ENCODE results near the gene HMX3.

Gene HMX3

GRCh38 chr10:123147635-123148413 is 12.1 kb downstream of the HMX3 start, which contains the start of gene HMX2:
Gene HMX2 (plus strand): TSS chr10:123148136. CDS start chr10:123148379, 243 bp downstream.
- no peak for DNase-seq (ENCODE audit: low read depth in 2 of 3, low spot score in 1 of 3)

DNA sequence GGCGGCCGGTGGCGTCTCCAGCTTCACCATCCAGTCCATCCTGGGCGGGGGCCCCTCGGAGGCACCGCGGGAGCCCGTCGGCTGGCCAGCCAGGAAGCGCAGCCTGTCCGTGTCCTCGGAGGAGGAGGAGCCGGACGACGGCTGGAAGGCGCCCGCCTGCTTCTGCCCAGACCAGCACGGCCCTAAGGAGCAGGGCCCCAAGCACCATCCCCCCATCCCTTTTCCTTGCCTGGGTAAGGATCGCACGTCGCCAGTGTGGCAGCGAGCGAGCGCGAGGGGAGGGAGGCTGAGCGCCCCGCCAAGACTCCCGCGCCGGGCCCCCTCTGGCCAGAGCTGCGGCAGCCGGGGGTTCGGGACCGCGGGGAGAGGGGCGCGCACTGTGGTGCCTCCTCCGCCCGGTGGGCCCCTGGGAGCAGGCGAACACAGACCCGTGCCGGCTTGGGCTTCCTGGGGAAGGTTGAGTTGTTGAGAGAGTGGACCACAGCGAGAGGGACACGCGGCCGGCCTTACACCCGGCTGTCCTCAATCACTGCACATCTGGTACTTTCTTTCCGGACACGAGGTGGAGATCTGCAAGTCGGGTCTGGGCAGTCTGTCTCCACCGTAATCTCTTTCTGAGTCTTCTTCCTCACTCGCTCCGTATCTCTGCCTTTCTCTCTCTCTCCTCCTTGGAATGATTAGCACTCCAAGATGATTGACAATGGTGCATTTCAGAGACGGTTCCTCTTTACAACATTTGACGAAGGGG is 12.8 kb downstream of the HMX3 start:
- no peak for DNase-seq (ENCODE audit: low read depth in 2 of 3, low spot score in 1 of 3)

- DNase-seq (ENCODE audit: low read depth in 2 of 3, low spot score in 1 of 3): no peak
Measured at GRCh38 chr10:123149162-123149567, 13.4 kb downstream of the HMX3 start.

DNA sequence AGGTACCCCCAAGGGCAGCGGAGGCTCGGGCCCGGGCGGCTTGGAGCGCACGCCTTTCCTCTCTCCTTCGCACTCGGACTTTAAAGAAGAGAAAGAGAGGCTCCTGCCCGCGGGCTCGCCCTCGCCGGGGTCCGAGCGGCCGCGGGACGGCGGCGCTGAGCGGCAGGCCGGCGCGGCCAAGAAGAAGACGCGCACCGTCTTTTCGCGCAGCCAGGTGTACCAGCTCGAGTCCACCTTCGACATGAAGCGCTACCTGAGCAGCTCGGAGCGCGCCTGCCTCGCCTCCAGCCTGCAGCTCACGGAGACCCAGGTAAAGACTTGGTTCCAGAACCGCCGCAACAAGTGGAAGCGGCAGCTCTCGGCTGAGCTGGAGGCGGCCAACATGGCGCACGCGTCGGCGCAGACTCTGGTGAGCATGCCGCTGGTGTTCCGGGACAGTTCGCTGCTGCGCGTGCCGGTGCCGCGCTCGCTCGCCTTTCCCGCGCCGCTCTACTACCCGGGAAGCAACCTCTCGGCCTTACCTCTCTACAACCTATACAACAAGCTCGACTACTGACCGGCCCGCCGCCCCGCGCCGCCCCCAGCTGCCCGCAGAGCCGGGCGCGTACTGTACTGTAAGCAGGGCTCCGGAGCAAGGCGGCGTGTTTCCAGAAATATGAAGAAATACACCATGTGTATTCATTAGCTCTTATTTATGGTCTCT is 13.9 kb downstream of the HMX3 start:
- no peak for DNase-seq (ENCODE audit: low read depth in 2 of 3, low spot score in 1 of 3)

GRCh38 chr10:123150271-123150985 is 14.7 kb downstream of the HMX3 start:
- no peak for DNase-seq (ENCODE audit: low read depth in 2 of 3, low spot score in 1 of 3)

GRCh38 chr10:123150986-123151736 is 15.4 kb downstream of the HMX3 start:
- DNase-seq (ENCODE audit: low read depth in 2 of 3, low spot score in 1 of 3): no peak

DNA sequence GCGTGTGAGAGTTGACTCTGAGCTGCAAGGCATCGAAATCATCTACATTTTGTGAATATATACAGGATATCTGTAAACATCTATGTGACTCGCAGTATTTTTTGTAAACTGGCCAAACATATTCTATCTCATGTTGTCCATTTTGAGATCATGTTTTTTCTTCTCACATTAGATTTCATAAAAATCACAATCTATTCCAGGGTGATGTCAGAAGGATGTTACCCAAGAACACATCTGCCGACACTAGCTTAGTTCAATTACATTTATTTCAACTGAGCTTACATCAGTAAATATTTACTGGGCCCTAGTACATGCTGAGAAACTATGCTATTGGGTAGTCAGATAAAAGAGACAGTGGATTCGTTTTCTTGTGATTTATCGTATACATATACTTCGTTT is 16.0 kb downstream of the HMX3 start:
- no peak for DNase-seq (ENCODE audit: low read depth in 2 of 3, low spot score in 1 of 3)

- DNase-seq (ENCODE audit: low read depth in 2 of 3, low spot score in 1 of 3): no peak
Measured at GRCh38 chr10:123153486-123154091, 17.8 kb downstream of the HMX3 start.

DNA sequence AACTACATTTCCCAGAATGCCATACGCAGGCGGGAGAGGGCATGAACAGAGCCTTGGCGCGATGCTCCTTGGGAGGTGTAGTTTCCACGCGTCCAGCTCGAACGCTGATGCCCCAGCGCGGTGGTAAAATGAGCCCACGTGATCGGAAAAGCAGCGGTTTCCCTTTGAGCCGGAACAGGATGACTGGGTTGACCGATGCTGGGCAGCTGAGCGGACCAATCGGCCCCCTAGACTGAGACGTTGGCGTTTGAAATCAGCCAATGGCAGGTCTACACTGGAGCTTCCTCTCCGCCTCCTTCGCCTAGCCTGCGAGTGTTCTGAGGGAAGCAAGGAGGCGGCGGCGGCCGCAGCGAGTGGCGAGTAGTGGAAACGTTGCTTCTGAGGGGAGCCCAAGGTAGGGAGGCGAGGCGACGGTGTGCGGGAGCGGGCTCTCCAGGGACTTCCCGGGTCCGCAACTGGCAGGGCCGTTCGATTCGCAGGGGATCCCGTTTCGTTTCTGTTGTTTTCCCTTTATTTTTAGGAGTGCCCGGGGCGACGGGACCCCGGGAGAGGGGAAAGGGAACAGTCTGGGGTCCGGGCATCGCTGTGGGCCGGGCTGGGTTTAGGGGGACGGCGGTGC is 18.4 kb downstream of the HMX3 start, which contains the start of gene BUB3:
Gene BUB3, plus strand, starts transcription at position 311 of the 619 bp plus-strand sequence. CDS start 516 bp downstream, outside the sequence.
- DNase-seq (ENCODE audit: low read depth in 2 of 3, low spot score in 1 of 3): peak; percentile 90 to 94 (median 91)

GRCh38 chr10:123154711-123155505 is 19.1 kb downstream of the HMX3 start:
- no peak for DNase-seq (ENCODE audit: low read depth in 2 of 3, low spot score in 1 of 3)

GRCh38 chr10:123156078-123156477 is 20.3 kb downstream of the HMX3 start:
- no peak for DNase-seq (ENCODE audit: low read depth in 2 of 3, low spot score in 1 of 3)

DNA sequence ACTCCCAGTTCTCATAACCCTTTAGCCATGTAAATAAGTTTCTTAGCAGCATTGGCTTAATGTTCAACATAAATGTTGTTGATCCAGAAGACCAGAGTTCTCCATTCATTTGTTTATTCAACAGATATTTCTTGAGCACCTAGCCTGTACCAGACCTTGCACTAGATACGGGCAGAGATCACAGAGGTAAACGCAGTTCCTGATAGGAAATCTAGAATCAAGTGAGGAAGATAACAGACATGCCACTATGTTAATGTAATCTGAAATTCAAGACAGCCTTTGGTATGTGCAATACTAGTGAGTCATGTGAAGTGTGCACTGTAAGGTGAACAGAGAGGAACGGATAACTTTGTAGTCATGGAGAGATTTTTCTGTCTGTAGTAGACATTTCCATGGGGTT is 21.4 kb downstream of the HMX3 start:
- no peak for DNase-seq (ENCODE audit: low read depth in 2 of 3, low spot score in 1 of 3)

GRCh38 chr10:123158682-123159081 is 22.9 kb downstream of the HMX3 start:
- no peak for DNase-seq (ENCODE audit: low read depth in 2 of 3, low spot score in 1 of 3)

DNA sequence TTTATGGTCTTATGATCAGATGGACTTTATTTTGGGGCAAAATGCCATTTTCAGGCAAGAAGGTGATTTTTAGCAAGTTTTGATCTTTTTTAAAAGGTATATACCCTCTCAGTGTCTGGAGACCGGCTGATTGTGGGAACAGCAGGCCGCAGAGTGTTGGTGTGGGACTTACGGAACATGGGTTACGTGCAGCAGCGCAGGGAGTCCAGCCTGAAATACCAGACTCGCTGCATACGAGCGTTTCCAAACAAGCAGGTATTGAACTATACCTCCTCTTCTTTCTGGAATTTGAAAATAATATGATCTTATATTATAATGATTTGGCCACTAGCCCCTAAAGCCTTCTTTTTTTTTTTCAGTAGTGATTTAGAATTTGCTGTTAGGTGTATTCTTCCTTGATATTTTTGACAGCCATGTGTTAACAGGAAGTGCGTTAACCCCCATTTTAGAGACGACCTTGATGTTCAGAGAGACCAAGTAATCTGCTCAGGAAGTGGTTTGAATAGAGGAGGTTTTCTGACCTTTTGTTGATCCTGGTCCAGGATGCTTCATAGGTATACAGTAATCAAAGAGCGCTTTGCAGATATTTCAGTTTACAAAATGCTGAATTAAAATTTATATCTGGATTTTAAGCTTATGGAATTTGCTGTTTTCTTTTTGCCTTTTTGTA is 24.7 kb downstream of the HMX3 start:
- DNase-seq (ENCODE audit: low read depth in 2 of 3, low spot score in 1 of 3): no peak

GRCh38 chr10:123164319-123164718 is 28.5 kb downstream of the HMX3 start:
- no peak for DNase-seq (ENCODE audit: low read depth in 2 of 3, low spot score in 1 of 3)

GRCh38 chr10:123165445-123166072 is 29.8 kb downstream of the HMX3 start:
- no peak for DNase-seq (ENCODE audit: low read depth in 2 of 3, low spot score in 1 of 3)

DNA sequence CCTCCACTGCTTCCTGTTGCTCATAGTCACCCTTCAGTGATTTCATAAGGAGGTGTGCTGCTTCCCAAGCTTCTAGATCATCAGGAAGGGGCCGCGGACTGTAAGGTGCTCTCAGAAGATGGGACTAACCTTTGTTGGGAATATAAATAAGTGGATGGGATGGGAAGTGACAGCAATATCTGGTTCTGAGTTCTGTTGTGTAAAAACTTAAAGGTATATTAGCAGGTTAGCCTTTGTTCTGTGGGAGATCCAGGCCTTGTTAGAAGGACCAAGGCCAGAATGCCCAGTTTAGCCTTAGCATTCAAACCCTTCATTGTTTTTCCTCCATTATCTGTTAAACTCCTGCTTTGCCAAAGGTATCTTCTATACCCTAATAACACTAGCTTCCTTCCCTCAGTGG is 30.8 kb downstream of the HMX3 start:
- DNase-seq (ENCODE audit: low read depth in 2 of 3, low spot score in 1 of 3): no peak

GRCh38 chr10:123170961-123171360 is 35.2 kb downstream of the HMX3 start:
- DNase-seq (ENCODE audit: low read depth in 2 of 3, low spot score in 1 of 3): no peak

All from stimulated activated CD4-positive, alpha-beta T cell treated with anti-CD3 and anti-CD28 coated beads, Interleukin-12 subunit alpha, Interleukin-12 subunit beta, amount 100 ng/mL, for 48 hours (primary cell).